ENCODE measurements around the gene PEAR1. TPM values are rescaled to one million over a fixed set of nuclear protein-coding genes. Genes with fewer than 3 reads are reported as not detected.

The PEAR1 gene
- total RNA-seq, 1 donor from 2014 or later, result not detected

DNA sequence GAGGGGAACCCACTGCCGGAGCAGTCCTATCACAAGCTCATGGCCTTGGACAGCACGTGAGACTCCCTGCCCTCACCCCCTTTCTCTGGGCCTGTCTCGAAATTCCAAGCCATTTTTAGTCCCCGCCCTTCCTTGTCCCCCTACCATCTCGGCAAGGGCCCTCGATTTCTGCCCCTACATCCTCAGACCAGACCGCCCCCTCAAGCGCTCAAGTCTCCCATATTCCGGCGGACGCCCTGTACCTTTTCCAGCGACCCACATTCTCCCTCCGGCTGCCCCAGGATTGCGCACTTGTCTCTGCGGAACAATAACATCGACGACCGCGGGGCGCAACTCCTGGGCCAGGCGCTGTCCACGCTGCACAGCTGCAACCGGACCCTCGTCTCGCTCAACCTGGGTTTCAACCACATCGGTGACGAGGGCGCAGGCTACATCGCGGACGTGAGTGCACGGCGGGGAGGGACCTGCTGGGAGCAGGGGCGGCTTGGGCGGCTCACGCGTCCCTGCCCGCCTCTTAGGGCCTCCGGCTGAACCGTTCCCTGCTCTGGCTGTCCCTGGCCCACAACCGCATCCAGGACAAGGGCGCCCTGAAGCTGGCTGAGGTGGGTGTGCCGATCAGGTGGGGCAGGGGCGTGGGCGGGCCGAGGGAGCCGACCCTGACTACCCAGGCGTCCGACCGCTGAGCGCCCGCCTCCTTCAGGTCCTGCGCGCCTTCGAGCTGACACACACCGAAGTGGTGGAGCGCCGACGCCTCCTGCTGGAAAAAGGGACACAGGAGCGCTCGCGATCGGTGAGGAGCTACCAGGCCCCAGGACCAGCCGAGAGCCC, 33.9 kb downstream of the PEAR1 start:
- ATAC-seq (ENCODE audit: low read depth) (peak; percentile 60), DNase-seq (peak; percentile 26)
- Mint-ChIP-seq H3K4me3 (no peak overlapping the region), H3K27ac (no peak overlapping the region), H3K4me1 (peaks cover 9% of the 10 kb centered on the region), H3K9me3 (no peaks in the 10 kb centered on the region), H3K27me3 (peaks cover 67% of the 10 kb centered on the region), H3K36me3 (ENCODE audit: low read depth) (no peaks in the 10 kb centered on the region)
- ChIA-PET POLR2A (no interaction called here), CTCF (interaction anchor here (1.1 to 1.5 kb wide), 4 partner anchors 238 to 301 kb away, joined by 3 to 4 read pairs (median 3); no protein-coding TSS in a partner anchor)
- TF ChIP-seq, protein P1, sequence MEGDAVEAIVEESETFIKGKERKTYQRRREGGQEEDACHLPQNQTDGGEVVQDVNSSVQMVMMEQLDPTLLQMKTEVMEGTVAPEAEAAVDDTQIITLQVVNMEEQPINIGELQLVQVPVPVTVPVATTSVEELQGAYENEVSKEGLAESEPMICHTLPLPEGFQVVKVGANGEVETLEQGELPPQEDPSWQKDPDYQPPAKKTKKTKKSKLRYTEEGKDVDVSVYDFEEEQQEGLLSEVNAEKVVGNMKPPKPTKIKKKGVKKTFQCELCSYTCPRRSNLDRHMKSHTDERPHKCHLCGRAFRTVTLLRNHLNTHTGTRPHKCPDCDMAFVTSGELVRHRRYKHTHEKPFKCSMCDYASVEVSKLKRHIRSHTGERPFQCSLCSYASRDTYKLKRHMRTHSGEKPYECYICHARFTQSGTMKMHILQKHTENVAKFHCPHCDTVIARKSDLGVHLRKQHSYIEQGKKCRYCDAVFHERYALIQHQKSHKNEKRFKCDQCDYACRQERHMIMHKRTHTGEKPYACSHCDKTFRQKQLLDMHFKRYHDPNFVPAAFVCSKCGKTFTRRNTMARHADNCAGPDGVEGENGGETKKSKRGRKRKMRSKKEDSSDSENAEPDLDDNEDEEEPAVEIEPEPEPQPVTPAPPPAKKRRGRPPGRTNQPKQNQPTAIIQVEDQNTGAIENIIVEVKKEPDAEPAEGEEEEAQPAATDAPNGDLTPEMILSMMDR (IDR thresholded peaks at IDR 0.05), result no peak
- intact Hi-C loops (cut with micrococcal nuclease), result loop anchor here (1.0 to 5.0 kb wide), 2 partner anchors 35 to 238 kb away; partner anchors contain the start of gene PEAR1

DNA sequence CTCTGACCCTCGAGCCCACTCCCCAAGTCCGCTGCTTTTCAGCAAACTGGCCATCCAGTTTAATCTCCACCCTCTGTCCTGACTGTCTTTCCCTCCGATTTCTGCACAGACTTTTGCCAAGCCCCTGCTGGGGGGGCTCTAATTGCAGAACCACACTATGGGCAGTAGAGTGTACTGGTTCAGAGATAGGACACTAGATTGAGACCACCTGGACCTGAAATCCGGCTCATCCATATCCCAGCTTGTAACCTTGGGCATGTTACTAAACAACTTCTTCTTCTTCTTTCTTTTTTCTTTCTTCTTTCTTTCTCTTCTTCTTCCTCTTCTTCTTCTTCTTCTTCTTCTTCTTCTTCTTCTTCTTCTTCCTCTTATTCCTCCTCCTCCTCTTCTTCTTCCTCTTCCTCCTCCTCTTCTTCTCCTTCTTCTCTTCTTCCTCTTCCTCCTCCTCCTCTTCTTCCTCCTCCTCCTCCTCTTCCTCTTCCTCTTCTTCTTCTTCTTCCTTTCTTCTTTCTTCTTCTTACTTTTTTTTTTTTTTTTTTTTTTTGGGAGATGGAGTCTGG, 34.6 kb downstream of the PEAR1 start:
- POLR2A ChIA-PET, result no interaction called here
- Mint-ChIP-seq H3K36me3 (ENCODE audit: low read depth) (no peaks in the 10 kb centered on the region), H3K4me1 (peaks cover 9% of the 10 kb centered on the region), H3K9me3 (no peaks in the 10 kb centered on the region), H3K4me3 (no peak overlapping the region), H3K27me3 (peaks cover 70% of the 10 kb centered on the region), H3K27ac (no peak overlapping the region)
- ATAC-seq (ENCODE audit: low read depth) (no peak), DNase-seq (no peak)
- CTCF ChIA-PET, result interaction anchor here (1.1 to 1.5 kb wide), 3 partner anchors 238 to 302 kb away, joined by 3 read pairs; no protein-coding TSS in a partner anchor
- TF ChIP-seq, protein P1 (IDR thresholded peaks at IDR 0.05), result no peak
- intact Hi-C loops (cut with micrococcal nuclease), result loop anchor here (5.0 kb wide), 1 partner anchor 36 kb away; the partner anchor contains the start of gene PEAR1

DNA sequence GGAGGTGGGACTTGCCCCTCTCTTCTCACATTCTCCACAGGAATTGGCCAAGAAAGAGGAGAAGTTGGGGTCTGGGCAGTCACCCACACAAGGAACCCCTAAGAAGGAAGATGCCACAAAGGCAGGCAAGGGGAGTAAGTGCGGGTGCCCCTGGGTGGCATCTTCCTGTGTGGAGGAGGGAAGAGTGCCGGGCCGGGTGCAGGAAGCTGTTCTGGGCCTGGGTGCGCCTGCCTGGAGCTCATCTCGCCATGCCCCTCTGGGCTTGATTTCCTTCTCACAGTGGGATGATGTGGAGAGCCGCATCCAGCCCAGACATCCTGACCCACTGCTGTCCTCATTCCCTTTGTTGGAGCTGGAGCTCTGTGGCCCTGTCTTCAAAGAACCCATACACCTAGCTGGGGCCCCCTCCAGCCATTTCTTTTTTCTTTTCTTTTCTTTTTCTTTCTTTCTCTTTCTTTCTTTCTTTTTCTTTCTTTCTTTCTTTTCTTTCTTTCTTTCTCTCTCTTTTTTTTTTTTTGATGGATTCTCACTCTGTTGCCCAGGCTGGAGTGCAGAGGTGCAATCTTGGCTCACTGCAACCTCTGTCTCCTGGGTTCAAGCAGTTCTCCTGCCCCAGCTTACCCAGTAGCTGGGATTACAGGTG, 36.2 kb downstream of the PEAR1 start:
- ChIA-PET POLR2A (no interaction called here), CTCF (no interaction called here)
- DNase-seq (no peak), ATAC-seq (ENCODE audit: low read depth) (no peak)
- H3K4me1 Mint-ChIP-seq, result peaks cover 7% of the 10 kb centered on the region
- intact Hi-C loops (cut with micrococcal nuclease), result loop anchor here (5.0 kb wide), 1 partner anchor 37 kb away; the partner anchor contains the start of gene PEAR1
- H3K27me3 Mint-ChIP-seq, result peaks cover 70% of the 10 kb centered on the region
- TF ChIP-seq, protein P1 (IDR thresholded peaks at IDR 0.05), result no peak
- no peak overlapping the region for H3K4me3 Mint-ChIP-seq
- H3K27ac Mint-ChIP-seq, result no peak overlapping the region
- no peaks in the 10 kb centered on the region for H3K9me3 Mint-ChIP-seq
- no peaks in the 10 kb centered on the region for H3K36me3 Mint-ChIP-seq (ENCODE audit: low read depth)

DNA sequence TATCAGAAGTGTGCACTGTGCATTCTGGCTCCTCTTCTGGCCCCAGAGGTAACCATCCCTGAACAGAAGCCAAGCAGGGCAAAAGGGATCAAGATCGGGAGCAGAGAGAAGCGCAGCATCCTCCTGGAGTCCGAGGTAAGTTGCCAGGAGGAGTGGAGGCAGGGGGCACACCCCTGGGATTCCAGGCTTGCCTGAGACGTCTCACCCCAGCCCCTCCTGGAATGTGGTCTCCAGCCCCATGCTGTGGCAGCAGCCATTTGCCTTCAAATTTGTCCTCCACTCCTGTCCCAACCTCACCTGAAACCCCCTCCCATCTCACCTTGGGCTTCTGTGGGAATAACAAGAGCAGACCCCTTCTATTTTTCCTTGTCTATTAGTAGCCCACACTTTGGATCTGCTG, 37.0 kb downstream of the PEAR1 start:
- ATAC-seq (ENCODE audit: low read depth), result no peak
- Mint-ChIP-seq H3K4me1 (peaks cover 7% of the 10 kb centered on the region), H3K27ac (no peak overlapping the region), H3K27me3 (peaks cover 62% of the 10 kb centered on the region), H3K9me3 (no peaks in the 10 kb centered on the region), H3K36me3 (ENCODE audit: low read depth) (no peaks in the 10 kb centered on the region), H3K4me3 (no peak overlapping the region)
- POLR2A ChIA-PET, result no interaction called here
- TF ChIP-seq, protein P1 (IDR thresholded peaks at IDR 0.05), result no peak
- DNase-seq, result no peak
- intact Hi-C loops (cut with micrococcal nuclease), result no loop called here
- CTCF ChIA-PET, result no interaction called here

All from activated B cell treated with CpG ODN at 0.5 μM for 24 hours (primary cell).